GM21723 (cell line): ENCODE measurements around the gene ZBP1.
A peak's percentile ranks its signal among the peaks of the same experiment; 100 is the strongest.

Source experiments
- ATAC-seq: cut with Tn5 transposase; IDR thresholded peaks from one replicate; pipeline ENCODE4 v1.9.1; 2021; ENCODE audit warnings: mild to moderate bottlenecking, moderate library complexity; ENCODE audit not compliant: unreplicated experiment

Gene ZBP1

DNA sequence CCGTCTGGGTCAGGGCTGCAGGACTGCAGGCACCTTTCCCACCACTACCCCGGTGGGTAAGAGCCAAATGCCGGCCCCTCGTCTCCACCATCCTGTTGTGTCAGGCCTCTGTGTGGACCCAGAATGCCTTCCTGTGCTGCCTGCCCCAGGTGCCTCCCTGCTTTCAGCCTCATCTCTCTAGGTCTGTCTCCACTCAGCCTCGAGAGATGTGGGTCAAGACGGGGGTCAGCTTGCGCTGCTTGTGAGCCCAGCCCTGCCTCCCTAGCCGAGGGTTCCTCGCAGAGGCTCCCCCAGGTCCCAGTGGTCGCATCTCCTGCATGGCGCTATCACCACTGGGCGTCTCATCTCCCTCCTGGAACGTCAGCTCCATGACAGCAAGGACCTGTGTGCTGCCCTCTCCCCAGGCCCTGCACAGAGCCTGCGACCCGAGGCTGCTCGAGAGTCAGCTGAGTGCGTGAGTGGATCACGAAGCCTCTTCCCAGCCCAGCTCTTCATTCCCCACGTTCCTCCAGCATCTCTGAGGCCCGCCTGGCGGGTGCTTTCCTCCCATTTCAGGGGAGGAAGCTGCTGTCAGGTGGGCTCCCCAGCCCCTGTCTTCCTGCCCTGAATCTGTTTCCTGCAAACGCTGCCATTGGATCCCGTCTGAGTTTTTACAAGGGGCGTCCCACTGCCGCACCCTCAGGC, 38.7 kb upstream of the ZBP1 start:
- no peak for ATAC-seq

DNA sequence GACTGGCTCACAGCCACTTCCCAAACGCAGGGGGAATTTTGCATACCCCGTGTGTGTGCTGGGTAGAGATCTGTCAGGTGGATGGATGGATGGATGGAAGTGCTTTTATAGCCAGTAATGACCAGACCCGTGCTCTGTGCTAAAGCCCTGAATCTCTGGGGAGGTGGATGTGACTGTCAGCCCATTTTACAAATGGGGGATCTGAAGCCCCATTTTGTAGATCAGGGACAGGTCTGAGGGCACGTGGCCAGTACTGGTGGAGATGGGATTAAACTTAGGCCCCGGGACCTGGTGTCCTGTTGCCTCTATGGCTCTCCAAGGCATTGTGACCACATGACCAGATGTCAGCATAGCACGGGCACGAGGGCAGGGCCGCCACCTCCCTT, 38.2 kb upstream of the ZBP1 start:
- ATAC-seq = no peak

DNA sequence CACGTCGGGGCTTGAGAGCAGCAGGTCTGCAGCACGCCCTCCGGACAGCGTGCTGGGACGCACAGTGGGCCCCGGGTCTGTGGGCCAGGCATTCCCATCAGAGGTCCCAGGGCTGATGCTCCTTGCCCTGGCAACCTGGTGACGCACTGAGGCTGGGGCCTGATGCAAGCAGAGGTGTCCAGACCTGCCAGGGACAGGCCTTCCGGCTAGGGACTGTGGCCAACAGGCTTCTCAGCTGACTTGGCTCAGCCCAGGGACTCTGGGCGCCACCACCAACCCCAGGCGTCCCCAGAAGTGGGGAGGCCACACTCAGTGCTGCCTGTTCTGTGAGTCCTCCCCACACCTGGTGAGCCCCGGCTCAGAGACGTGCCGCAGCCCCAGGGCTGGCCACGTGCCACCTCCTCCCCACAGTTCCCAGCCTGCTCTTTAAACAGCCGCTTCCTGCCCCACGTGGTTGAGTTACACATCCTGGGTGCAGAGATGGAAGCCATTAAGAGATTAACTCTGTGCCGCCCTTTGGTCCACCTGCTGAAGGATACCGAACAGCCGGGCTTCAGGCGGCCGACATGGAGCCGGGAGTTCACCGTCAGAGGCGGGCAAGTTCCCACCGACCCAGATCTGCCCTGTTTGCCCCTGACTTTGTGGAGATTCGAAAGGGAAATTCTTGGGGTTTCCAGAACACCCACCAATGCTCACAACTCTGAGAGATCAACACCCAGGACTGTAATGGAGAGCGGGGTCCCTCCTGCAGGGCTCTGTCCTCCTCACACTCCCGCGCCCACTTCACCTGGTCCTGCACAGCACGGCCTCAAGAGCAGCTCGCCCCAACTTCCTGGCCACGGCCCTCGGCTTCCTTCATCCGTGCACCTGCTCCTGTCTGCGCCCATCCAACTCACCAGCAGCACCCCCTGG, 37.6 kb upstream of the ZBP1 start:
- no peak for ATAC-seq

DNA sequence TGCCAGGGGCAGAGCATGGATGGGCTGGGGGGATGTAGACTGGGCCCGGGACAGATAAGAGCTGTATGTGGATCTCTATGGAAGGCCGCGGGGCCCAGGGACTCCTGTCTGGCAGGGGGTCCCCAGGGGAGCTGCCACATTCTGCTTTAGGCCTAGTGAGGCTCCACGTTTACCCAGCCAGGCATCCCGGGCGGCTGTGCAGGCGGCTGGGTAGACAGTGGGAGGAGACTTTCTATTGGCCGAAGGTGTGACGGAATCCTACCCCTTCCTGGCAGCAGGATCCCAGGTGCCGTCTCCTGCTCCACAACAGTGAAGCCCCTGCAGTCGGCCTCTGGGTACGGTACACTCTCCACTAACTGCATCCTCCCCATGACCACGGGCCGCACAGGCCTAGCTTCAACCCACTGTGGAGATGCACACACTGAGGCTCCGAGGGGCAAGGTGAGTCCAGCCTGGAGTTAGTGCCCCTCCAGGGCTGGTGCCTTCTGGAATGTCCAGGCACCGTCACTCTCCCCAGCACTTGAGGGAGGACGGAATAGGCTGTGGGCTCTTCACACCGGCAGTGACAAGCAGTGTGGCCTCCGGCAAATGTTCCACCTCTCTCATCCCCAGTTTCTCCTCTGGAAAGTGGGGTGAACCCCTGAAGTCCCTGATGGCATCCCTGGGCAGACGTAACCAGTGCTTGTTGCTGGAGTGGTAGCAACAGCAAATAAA, 36.8 kb upstream of the ZBP1 start:
- no peak for ATAC-seq

DNA sequence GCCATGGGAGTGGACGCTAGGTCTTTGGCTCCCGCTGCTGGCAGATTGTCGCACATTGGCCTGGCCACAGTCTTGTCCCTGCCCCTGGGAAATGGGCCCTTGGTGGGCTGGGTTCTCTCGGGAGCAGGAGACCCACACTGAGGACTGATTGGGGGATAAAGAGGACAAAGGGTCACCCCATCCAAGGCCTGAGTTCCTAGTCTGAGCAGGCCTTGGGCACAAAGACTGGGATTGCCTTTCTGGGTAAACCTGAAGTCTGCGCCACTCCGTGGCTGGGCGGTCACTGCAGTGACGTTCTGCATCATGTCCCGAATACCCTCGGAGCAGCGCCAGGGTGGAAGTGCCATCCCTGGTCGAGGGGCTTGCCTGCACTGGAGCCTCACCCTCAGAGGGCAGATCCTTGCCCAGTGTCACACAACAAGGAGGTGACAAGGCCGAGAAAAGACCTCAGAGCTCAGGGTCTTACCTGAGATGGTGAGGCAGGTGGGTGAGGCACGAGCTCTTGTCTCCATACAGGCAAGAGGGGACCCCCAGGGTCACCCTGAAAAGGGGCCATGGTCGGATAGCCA, 36.1 kb upstream of the ZBP1 start:
- no peak for ATAC-seq

DNA sequence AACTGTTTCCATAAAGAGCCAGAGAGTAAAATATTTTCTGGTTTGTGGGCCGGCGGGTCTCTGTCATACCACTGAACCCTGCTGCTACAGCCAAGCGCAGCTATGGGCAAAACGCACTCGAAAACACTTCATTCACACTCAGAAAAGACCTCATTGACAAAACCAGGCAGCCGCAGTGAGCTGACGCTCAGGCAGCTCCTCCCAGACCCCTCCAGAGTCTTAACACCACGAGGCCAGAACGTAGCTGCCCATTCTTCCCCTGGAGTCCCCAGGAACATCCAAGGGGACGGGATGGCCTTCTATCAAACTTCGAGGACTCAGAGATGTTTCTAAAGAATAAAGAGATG, 35.6 kb upstream of the ZBP1 start:
- no peak for ATAC-seq

DNA sequence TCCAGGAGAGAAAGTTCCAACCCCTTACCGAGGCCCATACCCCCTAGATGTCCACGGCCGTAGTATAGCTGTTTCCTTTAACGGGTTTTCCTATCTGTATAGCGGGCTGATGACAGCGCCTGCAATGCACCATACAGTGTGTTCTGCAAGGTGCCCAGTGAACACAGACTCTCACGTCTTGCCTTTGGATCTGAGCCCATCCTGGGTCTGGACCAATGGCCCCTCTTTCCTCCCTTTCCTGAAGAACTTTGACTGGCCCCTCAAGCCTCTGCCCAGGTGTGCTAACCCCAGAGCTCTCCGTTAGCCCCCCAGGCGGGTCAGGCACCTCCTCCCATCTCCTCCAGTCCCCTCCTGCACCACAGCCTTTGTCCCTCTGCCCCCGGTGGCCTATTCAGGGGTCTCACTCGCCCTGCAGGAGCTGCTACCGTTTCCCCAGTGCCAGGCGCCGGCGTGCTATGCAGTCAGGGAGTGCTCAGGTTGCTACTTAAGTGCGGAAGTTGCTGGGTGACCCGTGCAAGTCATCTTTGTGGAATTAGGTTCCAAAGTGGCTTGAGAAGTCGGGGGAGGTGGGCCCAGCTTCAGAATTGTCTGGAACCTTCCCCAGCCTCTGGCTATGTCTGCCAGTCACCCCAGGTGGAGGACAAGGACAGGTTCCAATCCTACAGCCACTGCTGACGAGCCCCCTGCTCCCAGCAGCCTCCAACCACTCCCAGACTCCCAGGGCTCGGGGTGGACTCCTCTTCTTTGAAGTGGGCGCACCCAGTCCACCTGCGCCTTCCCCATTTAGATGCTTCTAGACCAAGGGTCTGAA, 35.0 kb upstream of the ZBP1 start:
- ATAC-seq = no peak

DNA sequence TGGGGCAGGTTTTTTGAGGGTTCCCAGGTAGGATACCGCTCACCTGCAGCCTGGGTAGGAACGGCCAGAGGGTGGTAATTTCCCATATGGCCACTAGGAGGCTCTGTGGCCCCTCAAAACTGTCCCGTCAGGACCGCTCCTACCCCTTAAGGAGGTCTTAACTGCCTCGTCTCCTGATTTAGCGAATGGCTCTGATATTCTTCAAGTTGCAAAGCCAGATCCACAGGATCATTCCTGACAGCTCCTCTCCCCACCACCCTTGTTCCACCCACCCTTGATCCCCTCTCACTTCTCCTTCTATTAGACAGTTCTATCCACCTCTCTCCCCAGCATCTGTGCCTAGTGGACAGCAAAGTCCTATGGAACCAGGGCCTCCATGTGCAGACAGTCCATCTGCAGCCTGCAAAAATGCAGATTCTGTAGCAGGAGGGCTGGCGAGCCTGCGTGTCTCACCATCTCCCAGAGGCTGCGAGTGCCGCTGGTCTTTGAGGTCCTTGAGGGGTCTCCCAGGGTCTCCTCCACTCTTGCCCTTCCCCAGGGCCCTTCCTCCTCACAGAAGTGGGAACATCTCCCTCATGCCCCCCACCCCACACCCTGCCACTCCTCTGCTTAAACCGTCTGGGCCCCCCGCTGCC, 34.3 kb upstream of the ZBP1 start:
- peak; percentile 70 for ATAC-seq

DNA sequence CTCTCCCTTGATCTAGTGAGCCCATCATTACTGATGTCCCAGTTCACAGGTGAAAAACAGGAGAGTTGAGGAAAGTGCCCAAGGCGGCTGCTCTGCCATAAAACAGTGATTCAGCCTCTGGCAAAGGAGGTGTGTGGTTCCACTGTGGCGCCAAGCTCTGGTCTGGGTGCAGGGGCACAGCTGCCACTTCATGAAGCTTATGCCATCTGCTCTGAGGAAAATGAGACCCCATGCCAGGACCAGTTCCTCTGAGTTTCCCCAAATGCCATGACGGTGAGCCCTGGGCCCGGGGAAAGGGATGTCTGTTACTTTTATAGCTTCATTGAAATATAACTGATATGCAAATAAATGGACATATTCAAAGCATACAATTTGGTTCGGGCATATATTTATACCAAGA, 33.7 kb upstream of the ZBP1 start:
- no peak for ATAC-seq

DNA sequence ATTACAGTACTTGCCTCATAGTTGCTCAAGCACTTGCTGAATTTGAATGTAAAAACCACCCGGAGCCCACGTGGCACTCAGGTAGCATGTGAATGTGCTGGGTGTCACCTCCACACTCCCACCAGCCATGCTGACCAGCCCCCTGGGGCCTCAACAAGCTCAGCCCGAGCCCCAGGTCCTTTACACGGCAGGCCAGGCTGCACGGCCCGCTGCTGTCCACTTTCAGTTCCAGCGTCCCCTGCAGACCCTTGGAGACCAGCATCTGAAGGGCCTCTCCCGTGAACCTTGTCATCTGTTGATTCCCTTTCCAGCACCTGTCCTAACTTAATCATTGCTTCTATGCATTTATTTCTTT, 33.3 kb upstream of the ZBP1 start:
- no peak for ATAC-seq

DNA sequence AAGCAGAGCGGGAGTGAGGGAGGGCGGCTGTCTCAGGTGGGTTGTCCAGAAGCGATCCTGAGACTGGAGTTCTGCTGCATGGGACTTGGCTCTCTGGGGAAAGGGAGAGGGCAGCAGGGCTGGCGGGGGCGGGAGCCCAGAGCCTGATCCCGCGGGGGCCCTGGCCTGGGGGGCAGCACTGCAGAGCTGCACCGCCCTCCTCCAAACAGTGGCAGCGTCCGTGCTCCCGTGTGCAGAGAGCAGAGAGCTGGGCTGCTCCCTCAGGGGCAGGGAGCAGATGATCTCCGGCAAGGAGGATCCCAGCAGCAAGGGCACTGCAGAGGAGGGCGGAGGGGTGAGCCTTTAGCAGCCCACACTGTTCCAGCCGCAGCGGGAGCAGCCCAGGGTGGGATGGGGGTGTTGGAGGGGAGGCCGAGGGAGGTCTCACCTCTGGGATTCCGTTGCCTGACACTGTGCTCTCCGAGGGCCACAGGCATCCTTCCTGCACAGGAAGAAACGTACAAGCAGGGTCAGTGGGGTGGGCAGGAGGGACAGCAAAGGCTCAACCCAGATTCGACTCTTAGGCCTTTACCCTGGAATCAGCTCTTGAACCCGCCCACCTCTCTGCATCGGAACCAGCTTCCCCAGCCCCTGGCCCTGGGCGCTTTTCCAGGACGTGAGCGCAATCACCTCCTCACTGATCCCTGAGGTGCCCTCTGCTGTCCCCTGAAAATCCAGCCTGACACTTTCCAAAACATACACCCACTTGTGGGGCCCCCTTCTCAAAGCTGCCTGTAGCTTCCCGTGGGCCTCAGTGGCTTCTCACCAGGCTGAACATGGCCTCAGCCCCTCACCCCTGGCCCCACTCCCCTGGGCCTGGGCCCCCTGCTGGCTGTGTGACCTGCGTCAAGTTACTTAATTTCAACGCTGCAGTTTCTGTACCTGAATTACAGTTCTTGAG, 32.6 kb upstream of the ZBP1 start:
- no peak for ATAC-seq

DNA sequence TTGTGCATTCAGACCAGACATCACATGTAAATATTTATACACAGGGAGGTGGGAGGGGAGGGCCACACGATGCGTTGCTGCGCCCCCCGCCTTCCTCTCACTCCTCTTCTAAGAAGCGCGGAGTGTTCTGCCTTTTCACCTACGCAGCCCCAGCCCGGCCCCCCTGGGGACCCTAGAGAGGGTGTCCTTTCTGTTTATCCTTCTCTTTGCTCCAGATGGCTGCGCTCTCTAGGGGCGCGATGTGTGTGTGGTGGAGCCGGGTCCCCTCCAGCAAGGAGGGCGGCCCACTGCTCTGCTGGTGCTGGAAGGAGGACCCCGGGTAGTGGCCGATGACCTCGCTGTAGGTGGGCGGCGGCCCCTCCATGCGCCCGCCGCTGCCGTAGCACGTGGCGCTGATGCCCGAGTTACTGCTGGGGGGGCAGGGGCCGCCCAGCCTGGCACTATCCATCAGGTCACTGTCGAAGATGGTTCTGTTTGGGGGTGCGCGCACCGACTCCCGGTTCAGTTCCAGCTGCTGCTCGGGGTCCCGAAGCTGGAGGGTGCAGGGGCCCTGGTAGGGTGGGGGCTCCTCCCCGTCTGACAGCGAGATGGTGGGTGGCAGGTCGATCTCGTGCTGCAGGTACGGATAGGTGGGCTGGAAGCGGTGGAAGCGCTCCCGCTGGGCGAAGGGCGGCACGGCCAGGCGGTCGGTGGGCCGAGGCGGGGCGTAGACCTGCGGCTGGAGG, 31.8 kb upstream of the ZBP1 start:
- no peak for ATAC-seq

DNA sequence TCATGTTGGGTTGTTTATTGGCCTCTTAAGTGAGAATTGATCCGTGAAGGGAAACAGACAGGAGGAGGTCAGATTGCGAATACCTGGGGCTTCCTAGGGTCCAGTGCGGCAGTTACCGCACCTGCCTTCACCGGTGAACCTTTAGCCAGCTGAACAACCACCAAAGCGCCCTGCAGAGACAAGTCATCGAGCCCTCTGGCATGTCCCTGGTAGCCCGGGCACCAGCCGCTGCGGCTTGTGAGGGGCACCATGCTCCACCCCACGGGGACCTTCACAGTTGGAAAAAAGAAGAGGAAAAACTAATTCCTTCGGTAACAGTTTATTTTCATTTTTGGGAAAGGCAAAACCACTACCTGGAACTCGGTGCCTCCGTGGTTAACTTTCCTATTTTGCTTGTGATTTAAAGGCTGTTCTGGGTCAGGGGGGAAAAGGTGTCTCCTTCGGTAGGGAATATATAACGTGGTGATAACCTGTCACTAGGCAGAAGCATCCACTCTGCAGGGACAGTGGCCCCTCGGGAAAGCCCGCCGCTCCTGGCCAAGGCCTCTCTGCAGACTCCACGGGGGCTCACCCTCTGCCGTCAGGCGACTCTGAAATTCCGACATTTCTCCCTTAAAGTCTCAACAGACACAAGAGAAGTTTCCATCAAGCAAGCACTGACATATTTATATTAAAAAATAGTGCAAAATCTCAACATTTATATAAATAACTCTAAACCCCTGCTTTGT, 30.7 kb upstream of the ZBP1 start:
- no peak for ATAC-seq

DNA sequence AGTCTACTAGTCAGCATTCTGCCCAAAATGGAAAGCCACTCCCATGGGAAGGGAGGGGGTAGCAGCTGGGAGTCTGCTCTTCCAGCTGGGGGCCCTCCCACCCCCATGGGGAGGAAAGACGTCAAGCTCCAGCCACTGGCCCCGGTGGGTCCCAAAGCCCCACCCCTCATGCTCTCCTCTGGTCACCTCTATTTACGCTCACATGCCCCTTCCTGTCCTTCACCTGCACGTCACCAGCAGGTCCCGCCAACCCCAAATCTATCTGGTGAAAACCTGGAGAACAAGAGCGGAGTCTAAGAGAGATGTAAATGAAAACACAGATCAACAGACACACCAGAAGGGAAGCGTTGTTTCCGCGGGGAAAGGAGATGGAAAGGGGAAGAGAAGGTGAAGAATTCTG, 30.0 kb upstream of the ZBP1 start:
- no peak for ATAC-seq

DNA sequence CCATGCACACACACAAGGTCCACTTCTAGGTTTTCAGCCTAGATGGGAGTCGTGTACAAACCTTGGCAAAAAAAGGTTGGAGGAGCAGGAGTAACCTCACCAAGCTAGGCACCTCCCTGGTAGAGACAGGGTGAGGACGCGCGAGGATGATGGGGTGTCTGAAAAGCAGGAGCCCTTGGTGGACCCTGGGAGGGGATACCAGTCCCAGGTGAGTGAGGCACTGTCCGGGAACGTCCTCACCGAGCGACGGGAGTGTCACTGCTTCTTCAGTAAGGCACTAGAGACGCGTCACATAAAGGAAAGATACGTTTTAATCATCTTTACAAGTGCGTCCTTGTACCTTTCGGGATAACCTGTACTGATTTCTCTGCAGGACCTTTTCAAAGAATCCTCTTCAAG, 29.4 kb upstream of the ZBP1 start:
- no peak for ATAC-seq

DNA sequence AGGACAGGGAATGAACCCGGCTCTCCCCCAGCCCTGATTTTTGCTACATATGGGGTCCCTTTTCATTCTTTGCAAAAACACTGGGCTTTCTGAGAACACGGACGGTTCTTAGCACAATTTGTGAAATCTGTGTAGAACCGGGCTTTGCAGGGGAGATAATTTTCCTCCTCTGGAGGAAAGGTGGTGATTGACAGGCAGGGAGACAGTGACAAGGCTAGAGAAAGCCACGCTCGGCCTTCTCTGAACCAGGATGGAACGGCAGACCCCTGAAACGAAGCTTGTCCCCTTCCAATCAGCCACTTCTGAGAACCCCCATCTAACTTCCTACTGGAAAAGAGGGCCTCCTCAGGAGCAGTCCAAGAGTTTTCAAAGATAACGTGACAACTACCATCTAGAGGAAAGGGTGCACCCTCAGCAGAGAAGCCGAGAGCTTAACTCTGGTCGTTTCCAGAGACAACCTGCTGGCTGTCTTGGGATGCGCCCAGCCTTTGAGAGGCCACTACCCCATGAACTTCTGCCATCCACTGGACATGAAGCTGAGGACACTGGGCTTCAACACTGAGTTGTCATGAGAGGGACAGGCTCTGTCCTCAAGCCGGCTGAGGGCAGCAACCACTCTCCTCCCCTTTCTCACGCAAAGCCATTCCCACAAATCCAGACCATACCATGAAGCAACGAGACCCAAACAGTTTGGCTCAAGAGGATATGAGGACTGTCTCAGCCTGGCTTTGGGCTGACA, 28.8 kb upstream of the ZBP1 start:
- ATAC-seq = no peak
